Measurements from ENCODE around the gene PAPLN.

The PAPLN gene

DNA sequence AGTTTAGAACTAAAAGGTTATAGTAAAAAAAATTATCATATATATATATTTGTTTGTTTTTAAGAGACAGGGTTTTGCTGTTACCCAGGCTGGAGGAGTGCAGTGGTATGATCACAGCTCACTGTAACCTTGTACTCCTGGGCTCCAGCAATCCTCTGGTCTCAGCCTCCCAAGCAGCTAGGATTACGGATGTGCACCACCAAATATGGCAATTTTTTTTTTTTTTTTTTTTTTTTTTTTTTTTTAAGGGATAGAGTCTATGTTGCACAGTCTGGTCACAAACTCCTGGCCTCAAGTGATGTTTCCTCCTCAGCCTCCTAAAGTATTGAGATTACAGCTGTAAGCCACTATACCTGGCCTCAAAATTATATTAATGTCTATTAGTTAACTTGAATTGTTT, 48.7 kb downstream of the PAPLN start:
- TF ChIP-seq, protein P1, sequence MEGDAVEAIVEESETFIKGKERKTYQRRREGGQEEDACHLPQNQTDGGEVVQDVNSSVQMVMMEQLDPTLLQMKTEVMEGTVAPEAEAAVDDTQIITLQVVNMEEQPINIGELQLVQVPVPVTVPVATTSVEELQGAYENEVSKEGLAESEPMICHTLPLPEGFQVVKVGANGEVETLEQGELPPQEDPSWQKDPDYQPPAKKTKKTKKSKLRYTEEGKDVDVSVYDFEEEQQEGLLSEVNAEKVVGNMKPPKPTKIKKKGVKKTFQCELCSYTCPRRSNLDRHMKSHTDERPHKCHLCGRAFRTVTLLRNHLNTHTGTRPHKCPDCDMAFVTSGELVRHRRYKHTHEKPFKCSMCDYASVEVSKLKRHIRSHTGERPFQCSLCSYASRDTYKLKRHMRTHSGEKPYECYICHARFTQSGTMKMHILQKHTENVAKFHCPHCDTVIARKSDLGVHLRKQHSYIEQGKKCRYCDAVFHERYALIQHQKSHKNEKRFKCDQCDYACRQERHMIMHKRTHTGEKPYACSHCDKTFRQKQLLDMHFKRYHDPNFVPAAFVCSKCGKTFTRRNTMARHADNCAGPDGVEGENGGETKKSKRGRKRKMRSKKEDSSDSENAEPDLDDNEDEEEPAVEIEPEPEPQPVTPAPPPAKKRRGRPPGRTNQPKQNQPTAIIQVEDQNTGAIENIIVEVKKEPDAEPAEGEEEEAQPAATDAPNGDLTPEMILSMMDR (conservative IDR thresholded peaks at IDR 0.05; ENCODE audit: low read length) = no peak
- TF ChIP-seq EZH2phosphoT487 (IDR thresholded peaks at IDR 0.05; ENCODE audit: borderline replicate concordance) = no peak
- H3F3A ChIP-seq (ENCODE audit: low read depth) = no peaks in the 10 kb centered on the region
- H3K79me2 ChIP-seq (ENCODE audit: insufficient read depth, low read length) = no peaks in the 10 kb centered on the region
- H2AFZ ChIP-seq (ENCODE audit: low read length) = no peak overlapping the region
- no peak overlapping the region for H3K4me2 ChIP-seq (ENCODE audit: low read depth, low read length, poor library complexity, severe bottlenecking)
- peaks cover 6% of the 10 kb centered on the region for H3K4me1 ChIP-seq (ENCODE audit: insufficient read depth, low read length, poor library complexity, severe bottlenecking)
- H3K27me3 ChIP-seq (ENCODE audit: insufficient read depth, low read length, poor library complexity, severe bottlenecking) = no peaks in the 10 kb centered on the region
- H3K4me3 ChIP-seq (ENCODE audit: low read length, poor library complexity, severe bottlenecking) = no peak overlapping the region
- H3K9me3 ChIP-seq (ENCODE audit: insufficient read depth, low read depth, low read length) = no peaks in the 10 kb centered on the region
- H4K20me1 ChIP-seq (ENCODE audit: insufficient read depth, low read length, poor library complexity, severe bottlenecking) = no peaks in the 10 kb centered on the region
- peaks cover 81% of the 10 kb centered on the region; the same call in 1 of the 2 replicates for H3K36me3 ChIP-seq (ENCODE audit: insufficient read depth, low read length)
- no peak overlapping the region for H3K9ac ChIP-seq (ENCODE audit: low read depth, low read length, poor library complexity, severe bottlenecking)
- H3K9me2 ChIP-seq (replicated peaks; ENCODE audit: low read depth, low read length) = no peaks in the 10 kb centered on the region

DNA sequence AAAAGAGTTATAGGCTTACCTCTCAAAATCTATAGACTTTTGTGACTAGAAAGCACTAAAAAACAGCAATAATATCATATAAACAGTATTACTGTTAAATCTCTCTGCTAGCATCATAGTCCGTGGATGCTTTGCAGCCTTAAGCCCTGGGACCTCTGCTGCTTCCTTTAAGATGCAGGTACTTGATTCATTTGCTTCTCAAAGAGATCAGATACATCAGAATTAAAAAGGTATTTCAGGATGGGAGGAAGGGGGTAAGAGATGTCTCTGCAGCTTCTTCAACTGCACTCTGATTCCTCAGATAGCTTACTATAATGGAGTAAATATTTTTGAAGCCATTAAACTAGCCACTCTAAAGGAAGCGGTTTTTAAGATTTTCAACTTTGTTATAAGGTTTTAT, 49.3 kb downstream of the PAPLN start:
- H3F3A ChIP-seq (ENCODE audit: low read depth) = no peaks in the 10 kb centered on the region
- TF ChIP-seq, protein P1 (conservative IDR thresholded peaks at IDR 0.05; ENCODE audit: low read length) = no peak
- H4K20me1 ChIP-seq (ENCODE audit: insufficient read depth, low read length, poor library complexity, severe bottlenecking) = no peaks in the 10 kb centered on the region
- H3K79me2 ChIP-seq (ENCODE audit: insufficient read depth, low read length) = no peaks in the 10 kb centered on the region
- H3K4me2 ChIP-seq (ENCODE audit: low read depth, low read length, poor library complexity, severe bottlenecking) = no peak overlapping the region
- peaks cover 74% of the 10 kb centered on the region; the same call in 1 of the 2 replicates for H3K36me3 ChIP-seq (ENCODE audit: insufficient read depth, low read length)
- no peak overlapping the region for H3K4me3 ChIP-seq (ENCODE audit: low read length, poor library complexity, severe bottlenecking)
- no peak overlapping the region for H3K9ac ChIP-seq (ENCODE audit: low read depth, low read length, poor library complexity, severe bottlenecking)
- no peaks in the 10 kb centered on the region for H3K9me2 ChIP-seq (replicated peaks; ENCODE audit: low read depth, low read length)
- H2AFZ ChIP-seq (ENCODE audit: low read length) = no peak overlapping the region
- peaks cover 6% of the 10 kb centered on the region for H3K4me1 ChIP-seq (ENCODE audit: insufficient read depth, low read length, poor library complexity, severe bottlenecking)
- H3K9me3 ChIP-seq (ENCODE audit: insufficient read depth, low read depth, low read length) = no peaks in the 10 kb centered on the region
- no peaks in the 10 kb centered on the region for H3K27me3 ChIP-seq (ENCODE audit: insufficient read depth, low read length, poor library complexity, severe bottlenecking)

DNA sequence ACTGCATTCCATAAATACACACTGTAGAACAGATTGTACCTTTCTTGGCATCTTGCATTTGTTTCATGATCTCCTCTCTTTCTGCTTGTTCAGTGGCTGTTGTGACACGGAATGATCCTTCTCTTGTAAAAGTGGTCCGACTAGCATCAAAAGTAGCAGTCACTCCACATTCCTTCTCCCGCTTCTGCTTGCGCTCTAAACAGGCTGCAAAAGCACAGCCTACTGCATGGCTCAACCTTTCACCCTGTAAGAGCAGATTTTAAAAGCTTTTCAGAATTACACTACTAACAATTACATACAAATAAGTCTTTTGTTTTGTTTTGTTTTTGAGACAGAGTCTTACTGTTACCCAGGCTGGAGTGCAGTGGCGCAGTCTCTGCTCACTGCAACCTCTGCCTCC, 49.8 kb downstream of the PAPLN start:
- H3K4me3 ChIP-seq (ENCODE audit: low read length, poor library complexity, severe bottlenecking) = no peak overlapping the region
- no peaks in the 10 kb centered on the region for H3K27me3 ChIP-seq (ENCODE audit: insufficient read depth, low read length, poor library complexity, severe bottlenecking)
- no peak overlapping the region for H3K9ac ChIP-seq (ENCODE audit: low read depth, low read length, poor library complexity, severe bottlenecking)
- H3K36me3 ChIP-seq (ENCODE audit: insufficient read depth, low read length) = peaks cover 73% of the 10 kb centered on the region; the same call in 1 of the 2 replicates
- H3K4me1 ChIP-seq (ENCODE audit: insufficient read depth, low read length, poor library complexity, severe bottlenecking) = peaks cover 2% of the 10 kb centered on the region
- no peaks in the 10 kb centered on the region for H3K9me2 ChIP-seq (replicated peaks; ENCODE audit: low read depth, low read length)
- no peak overlapping the region for H2AFZ ChIP-seq (ENCODE audit: low read length)
- no peaks in the 10 kb centered on the region for H3F3A ChIP-seq (ENCODE audit: low read depth)
- H3K9me3 ChIP-seq (ENCODE audit: insufficient read depth, low read depth, low read length) = no peaks in the 10 kb centered on the region
- H3K79me2 ChIP-seq (ENCODE audit: insufficient read depth, low read length) = no peaks in the 10 kb centered on the region
- TF ChIP-seq EZH2phosphoT487 (IDR thresholded peaks at IDR 0.05; ENCODE audit: borderline replicate concordance) = no peak
- TF ChIP-seq, protein P1 (conservative IDR thresholded peaks at IDR 0.05; ENCODE audit: low read length) = no peak
- H3K4me2 ChIP-seq (ENCODE audit: low read depth, low read length, poor library complexity, severe bottlenecking) = no peak overlapping the region
- H4K20me1 ChIP-seq (ENCODE audit: insufficient read depth, low read length, poor library complexity, severe bottlenecking) = no peaks in the 10 kb centered on the region
